ENCODE results near the gene NPFF.

DNA sequence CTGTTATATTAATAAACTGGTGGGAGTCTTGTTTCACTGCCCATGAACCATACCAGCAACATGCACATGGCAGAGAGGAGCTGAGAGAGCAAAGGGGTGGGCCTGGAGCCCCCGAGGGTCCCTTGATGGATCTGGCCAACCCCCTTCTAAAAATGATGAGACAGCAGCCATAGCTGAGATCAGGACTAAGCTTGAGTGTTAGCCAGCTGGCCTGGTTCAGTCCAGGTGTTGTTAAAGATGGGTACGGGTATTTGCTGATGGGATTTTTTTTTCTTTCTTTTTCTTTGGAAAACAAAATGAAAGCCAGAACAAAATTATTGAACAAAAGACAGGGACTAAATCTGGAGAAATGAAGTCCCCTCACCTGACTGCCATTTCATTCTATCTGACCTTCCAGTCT, 39.4 kb downstream of the NPFF start:
- TF ChIP-seq TP53 (CRISPR knock-in tag; IDR thresholded peaks at IDR 0.05) (no peak), RELA (CRISPR knock-in tag; IDR thresholded peaks at IDR 0.05; ENCODE audit: borderline replicate concordance) (no peak), NR3C1 (CRISPR knock-in tag; conservative IDR thresholded peaks at IDR 0.05; ENCODE audit: low read depth) (no peak), NR1H2 (CRISPR knock-in tag; IDR thresholded peaks at IDR 0.05) (no peak), SMAD3 (CRISPR knock-in tag; IDR thresholded peaks at IDR 0.05; ENCODE audit: borderline replicate concordance) (no peak)
- TF ChIP-seq, protein P1, sequence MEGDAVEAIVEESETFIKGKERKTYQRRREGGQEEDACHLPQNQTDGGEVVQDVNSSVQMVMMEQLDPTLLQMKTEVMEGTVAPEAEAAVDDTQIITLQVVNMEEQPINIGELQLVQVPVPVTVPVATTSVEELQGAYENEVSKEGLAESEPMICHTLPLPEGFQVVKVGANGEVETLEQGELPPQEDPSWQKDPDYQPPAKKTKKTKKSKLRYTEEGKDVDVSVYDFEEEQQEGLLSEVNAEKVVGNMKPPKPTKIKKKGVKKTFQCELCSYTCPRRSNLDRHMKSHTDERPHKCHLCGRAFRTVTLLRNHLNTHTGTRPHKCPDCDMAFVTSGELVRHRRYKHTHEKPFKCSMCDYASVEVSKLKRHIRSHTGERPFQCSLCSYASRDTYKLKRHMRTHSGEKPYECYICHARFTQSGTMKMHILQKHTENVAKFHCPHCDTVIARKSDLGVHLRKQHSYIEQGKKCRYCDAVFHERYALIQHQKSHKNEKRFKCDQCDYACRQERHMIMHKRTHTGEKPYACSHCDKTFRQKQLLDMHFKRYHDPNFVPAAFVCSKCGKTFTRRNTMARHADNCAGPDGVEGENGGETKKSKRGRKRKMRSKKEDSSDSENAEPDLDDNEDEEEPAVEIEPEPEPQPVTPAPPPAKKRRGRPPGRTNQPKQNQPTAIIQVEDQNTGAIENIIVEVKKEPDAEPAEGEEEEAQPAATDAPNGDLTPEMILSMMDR (IDR thresholded peaks at IDR 0.05): no peak
- TF ChIP-seq, protein P2, sequence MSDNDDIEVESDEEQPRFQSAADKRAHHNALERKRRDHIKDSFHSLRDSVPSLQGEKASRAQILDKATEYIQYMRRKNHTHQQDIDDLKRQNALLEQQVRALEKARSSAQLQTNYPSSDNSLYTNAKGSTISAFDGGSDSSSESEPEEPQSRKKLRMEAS (CRISPR knock-in tag; IDR thresholded peaks at IDR 0.05): no peak
